IPS-18c (cell line): ENCODE results near the gene MARCHF10.

Source experiments
- H3K4me3 ChIP-seq: 2 replicates; pipeline ENCODE4 v1.7.0; 2013; ENCODE audit warnings: low read depth, mild to moderate bottlenecking, low read length, moderate library complexity; ENCODE audit not compliant: insufficient read depth
- H3K9me3 ChIP-seq: one replicate; pipeline ENCODE4 v1.6.1; 2013; ENCODE audit warnings: mild to moderate bottlenecking, low read length, moderate library complexity; ENCODE audit not compliant: control insufficient read depth, insufficient read depth

Gene MARCHF10

DNA sequence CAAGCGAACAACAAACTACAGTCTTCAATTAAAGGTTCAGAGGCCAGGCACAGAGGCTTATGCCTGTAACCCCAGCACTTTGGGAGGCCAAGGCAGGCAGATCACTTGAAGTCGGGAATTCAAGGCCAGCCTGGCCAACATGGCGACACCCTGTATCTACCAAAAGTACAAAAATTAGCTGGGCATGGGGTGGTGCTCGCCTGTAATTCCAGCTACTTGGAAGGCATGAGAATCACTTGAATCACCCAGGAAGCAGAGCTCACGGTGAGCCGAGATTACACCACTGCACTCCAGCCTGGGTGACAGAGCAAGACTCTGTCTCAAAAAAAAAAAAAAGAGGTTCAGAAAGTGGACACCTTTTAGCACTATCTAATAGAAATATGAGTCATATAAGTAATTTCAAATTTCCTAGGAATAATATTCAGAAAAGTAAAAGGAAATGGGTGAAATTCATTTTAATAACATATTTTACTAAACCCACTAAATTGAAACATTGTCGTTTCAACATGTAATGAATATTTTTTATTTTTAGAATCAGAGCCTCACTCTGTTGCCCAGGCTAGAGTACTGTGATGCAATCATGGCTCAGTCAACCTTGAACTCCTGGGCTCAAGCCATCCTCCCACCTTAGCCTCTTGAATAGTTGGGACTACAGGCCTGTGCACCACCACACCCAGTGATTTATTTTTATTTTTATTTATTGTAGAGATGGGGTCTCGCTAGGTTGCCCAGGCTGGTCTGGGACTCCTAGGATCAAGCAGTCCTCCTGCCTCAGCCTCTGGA is 15.2 kb upstream of the MARCHF10 start:
- no peak overlapping the region for H3K4me3 ChIP-seq

DNA sequence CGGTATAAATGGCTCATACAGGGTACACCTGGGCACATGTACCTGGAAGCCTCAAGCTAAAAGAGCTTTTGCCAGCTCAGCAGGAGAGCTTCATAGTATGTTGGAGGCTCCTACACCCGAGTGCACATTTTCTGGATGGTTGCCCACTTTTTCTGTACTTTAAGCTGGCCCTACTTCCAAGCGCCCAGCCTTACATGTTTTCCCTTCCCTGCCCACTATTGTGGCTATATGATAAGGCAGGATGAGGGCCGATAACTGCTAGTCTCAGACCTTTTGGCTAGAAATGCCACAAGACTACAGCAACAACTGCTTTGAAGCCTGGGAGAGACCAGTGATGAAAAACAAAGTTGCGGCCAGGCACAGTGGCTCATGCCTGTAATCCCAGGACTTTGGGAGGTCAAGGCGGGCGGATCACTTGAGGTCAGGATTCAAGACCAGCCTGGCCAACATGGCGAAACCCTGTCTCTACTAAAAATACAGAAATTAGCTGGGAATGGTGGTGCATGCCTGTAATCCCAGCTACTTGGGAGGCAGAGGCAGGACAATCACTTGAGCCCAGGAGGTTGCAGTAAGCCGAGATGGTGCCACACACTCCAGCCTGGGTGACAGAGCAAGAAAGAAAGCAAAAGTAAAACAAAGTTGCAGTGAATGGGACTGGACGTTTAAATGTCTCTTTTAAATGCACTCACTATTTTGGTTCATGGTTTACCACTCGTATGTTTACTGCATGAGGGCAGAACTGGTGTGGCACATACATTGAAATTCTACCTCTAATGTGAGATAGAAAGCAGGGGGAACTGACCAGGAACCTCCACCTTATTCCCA is 14.2 kb upstream of the MARCHF10 start:
- H3K9me3 ChIP-seq, result no peaks in the 10 kb centered on the region
- no peak overlapping the region for H3K4me3 ChIP-seq

More for the DNA sequence above, 15.2 kb upstream of the MARCHF10 start:
- no peaks in the 10 kb centered on the region for H3K9me3 ChIP-seq

DNA sequence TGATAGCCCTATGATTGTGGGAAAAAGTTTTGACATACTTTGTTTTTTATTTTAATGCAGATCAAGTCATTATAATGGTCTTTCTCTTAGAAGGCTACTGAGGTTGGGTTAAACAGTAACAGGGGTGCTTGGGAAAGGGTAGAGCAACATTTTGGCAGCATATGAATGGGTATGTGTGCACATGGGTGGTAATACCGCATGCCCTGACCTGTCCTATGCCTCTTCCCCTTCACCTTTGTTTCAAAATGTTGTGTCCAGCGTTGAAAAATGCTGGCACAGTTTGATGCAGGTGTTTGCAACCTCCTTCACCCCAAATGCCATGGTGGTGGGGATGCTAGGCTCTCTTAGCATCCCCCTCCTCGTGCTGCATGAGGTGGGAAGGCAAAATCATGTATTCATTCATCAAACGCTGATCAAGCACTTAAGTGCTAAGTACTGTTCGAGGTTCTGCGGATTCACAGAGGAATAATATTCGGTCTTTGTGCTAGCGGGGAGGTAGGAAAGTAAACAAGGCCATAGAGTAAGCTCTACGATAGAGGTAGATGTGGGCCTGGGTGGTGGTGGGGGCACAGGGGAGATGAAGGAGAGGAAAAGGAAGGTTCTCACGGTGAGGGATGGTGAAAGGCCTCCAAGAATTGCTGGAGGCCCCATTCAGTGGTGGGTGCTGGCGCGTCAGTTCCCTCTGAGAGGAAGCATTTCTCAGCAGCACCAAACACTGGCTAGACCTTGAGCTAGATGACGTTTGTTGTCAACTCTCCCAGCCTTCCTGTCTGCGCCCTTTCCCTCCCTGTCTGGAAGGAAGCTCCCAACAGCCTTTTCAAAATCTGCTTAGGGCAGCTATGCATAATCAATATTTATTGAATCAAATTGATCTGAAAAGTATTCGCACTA is 13.3 kb upstream of the MARCHF10 start:
- no peak overlapping the region for H3K4me3 ChIP-seq

GRCh38 chr17:62819511-62820221 is 11.6 kb upstream of the MARCHF10 start:
- no peaks in the 10 kb centered on the region for H3K9me3 ChIP-seq
- H3K4me3 ChIP-seq, result no peak overlapping the region

More for the DNA sequence above, 13.3 kb upstream of the MARCHF10 start:
- H3K9me3 ChIP-seq, result no peaks in the 10 kb centered on the region

GRCh38 chr17:62818526-62818925 is 10.4 kb upstream of the MARCHF10 start:
- no peaks in the 10 kb centered on the region for H3K9me3 ChIP-seq
- no peak overlapping the region for H3K4me3 ChIP-seq

- H3K4me3 ChIP-seq, result no peak overlapping the region
- H3K9me3 ChIP-seq, result no peaks in the 10 kb centered on the region
Measured at GRCh38 chr17:62816282-62816839, 8.2 kb upstream of the MARCHF10 start.

DNA sequence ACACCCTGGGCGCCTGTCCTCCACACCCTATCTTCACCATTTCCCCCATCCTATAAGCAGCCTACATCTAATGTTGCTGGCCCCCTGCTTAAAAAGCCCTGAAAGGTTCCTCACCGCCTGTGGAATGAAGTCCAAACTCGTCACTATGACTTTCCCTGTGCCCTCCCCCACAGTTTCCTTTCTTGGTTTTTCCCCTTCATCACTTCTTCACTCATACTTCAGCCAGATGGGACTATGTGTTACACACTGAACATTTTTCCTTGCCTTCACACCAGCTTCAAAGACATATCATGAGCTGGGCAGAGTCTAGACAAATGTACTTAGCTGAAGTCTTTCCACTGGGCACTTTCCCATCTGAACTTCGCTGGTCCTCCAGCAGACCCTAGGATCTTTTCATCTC is 1.5 kb upstream of the MARCHF10 start:
- Histone ChIP-seq H3K9me3 (no peaks in the 10 kb centered on the region), H3K4me3 (no peak overlapping the region)

DNA sequence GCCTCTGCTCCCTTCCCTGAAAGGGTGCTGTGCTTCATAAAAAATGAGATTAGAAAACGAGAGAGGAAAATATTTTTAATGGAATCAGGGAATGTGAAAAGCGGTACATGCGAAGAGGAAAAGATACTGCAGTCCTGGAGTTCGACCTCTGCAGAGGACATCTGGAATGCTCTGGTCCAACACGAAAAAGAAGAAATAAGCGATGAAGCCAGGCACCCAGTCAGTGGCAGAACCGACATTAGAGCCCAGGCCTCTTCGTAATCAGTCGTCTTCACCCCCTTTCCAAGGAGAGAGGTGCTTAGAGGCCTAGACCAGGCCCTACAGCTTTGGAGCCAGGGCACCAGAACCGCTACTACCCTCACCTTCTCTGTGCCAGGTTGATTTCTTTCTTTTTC is 459 bp upstream of the MARCHF10 start:
- H3K9me3 ChIP-seq, result no peaks in the 10 kb centered on the region
- H3K4me3 ChIP-seq, result peak overlapping the region; percentile 55; the same call in 1 of the 2 replicates

GRCh38 chr17:62805234-62805633 is 2.9 kb downstream of the MARCHF10 start:
- no peak overlapping the region for H3K4me3 ChIP-seq
- H3K9me3 ChIP-seq, result no peaks in the 10 kb centered on the region

DNA sequence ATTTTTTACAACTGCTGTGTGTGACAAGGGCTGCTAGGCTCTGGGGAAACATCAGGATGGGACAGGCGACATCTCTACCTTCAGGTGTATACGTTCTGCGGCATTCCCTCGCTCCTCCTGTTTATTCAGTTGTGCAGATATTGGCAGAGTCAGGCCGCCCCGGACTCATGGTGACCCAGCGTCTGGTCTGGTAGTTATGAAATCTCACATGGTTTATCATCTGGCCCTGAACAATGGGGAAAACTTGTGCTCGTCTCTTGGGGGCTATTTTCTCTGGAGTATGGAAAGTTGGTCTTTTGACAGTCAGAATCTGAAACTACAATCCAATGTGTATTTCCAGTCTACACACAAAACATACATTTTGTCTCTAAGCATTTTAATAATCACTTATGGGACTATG is 3.3 kb downstream of the MARCHF10 start:
- H3K4me3 ChIP-seq, result no peak overlapping the region

DNA sequence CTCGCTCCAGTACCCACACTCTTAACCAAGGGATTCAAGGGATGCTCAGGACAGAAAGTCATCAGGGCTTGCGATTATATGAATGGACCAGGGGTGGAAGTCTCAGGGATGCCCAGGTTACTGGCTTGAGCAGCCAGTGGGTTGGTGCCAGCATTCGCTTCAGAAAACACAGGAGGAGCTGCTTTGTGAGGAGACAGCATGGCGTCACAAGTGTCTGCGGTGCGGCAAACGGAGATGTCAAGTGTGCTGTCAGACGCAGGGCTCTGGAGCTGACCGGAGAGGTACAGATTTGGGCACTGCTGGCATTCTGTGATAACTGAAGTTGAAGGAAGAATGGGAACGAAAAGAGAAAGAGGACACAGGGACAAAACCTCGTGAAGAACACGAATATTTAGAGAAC is 4.1 kb downstream of the MARCHF10 start:
- H3K9me3 ChIP-seq, result no peaks in the 10 kb centered on the region
- H3K4me3 ChIP-seq, result no peak overlapping the region

More for the DNA sequence above, 3.3 kb downstream of the MARCHF10 start:
- no peaks in the 10 kb centered on the region for H3K9me3 ChIP-seq

GRCh38 chr17:62802561-62803205 is 5.4 kb downstream of the MARCHF10 start:
- Histone ChIP-seq H3K4me3 (no peak overlapping the region), H3K9me3 (no peaks in the 10 kb centered on the region)

DNA sequence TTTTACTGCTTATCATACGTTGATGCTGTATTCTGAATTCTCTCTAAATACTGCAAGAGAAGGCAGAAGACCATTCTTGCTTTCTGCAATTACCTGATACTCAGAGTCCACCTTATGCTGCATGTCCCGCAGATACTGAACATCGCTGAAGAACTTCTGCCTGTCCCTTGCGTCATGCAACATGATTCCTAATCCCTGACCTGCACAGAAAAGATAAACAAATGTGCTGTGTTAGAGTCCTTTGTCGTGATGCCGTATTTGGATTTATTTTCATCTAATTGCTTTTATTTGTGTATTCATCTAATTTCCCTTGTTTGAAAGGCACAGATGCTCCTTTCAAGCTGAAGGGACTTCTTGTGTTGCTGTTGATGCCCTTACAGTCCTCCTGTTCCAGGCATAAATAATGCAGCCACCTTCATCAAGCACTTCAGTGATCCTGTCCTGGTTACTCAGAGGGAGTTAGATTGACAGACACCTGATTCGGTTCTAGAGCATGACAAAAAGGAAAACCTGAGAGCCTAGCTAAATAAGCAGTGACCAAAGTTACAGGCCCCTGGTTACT is 6.5 kb downstream of the MARCHF10 start:
- H3K9me3 ChIP-seq, result no peaks in the 10 kb centered on the region
- H3K4me3 ChIP-seq, result no peak overlapping the region

- no peaks in the 10 kb centered on the region for H3K9me3 ChIP-seq
- no peak overlapping the region for H3K4me3 ChIP-seq
Measured at GRCh38 chr17:62800585-62800984, 7.5 kb downstream of the MARCHF10 start.

DNA sequence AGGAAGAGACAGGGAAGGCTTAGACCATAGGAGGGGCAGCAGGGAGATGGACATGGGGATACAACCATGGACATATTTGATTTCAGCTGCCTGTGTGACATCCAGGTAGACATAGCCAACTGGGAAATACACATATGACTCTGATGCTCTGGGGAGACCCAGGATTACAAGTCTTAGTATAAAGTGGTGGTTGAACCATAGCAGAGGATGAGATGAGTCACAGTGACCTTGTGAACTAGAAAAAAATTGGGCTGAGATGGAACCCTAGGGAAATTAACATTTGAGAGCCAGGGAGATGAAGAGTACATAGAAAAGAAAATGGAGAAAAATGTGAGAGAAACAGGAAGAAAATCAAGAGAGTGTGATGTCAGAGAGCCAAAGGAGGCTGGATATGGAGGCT is 10.2 kb downstream of the MARCHF10 start:
- peaks cover 9% of the 10 kb centered on the region for H3K9me3 ChIP-seq

DNA sequence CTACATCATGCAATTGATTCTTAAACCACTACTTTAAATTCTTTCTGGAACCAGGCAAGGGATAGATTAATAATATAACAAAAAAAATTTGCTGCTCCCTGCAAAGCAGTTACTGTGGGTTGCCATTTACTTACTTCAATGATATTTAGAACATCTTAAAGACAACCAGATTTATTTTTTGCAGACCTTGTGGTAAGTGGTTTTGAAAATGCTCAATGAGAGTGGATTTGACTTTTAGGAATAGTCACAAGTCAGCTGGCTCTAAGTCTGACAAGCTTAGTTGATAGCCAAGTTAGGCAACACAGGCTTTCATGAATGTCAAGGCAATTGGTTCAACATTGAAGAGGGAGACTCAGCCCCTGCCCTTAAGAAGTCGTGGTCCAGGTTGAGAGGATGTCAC is 11.8 kb downstream of the MARCHF10 start:
- H3K9me3 ChIP-seq, result peaks cover 9% of the 10 kb centered on the region
- H3K4me3 ChIP-seq, result no peak overlapping the region

More for the DNA sequence above, 10.2 kb downstream of the MARCHF10 start:
- H3K4me3 ChIP-seq, result no peak overlapping the region
